ENCODE results near the gene CYP24A1.

Gene CYP24A1

GRCh38 chr20:54195483-54196472 lies 22.0 kb upstream of the CYP24A1 start:
- no peak overlapping the region for H3K27ac ChIP-seq

DNA sequence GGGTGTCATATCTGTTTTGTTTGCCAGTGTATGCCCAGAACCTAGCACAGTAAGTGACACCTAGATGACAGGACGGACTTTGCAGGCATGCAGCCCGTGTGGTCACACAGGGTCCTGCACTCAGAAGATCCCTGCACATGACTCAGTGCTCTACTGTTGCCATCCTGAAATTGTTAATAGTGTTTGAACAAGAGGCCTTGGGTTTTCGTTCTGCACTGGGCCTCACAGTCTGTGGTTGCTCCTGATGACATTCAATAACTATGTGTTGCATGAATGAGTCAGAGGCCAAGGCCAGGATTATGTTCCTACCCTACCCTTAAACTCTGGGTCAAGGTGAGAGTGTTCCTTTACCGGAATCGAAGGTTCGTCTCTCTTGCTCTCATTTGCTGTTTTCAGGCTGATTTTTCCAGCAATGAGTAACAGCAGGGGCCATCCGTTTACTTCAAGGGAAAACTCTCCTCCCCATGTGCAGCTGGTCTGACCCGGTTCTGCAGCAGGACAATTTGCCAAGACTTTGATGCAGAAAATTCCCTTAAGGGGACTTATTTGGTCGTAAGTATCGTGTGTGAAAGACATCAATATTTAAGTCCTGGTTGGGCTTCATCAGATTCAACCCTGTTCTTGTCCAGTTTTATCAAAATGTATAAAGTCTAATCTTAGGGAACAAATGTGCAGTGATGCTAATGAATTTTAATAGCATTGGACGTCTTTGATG lies 21.1 kb upstream of the CYP24A1 start:
- no peak overlapping the region for H3K27ac ChIP-seq
- TF ChIP-seq ZFX (IDR thresholded peaks at IDR 0.05; ENCODE audit: borderline replicate concordance), result no peak

More at GRCh38 chr20:54195483-54196472, 22.0 kb upstream of the CYP24A1 start:
- TF ChIP-seq ZFX (IDR thresholded peaks at IDR 0.05; ENCODE audit: borderline replicate concordance), result no peak
- TF ChIP-seq, protein P1, sequence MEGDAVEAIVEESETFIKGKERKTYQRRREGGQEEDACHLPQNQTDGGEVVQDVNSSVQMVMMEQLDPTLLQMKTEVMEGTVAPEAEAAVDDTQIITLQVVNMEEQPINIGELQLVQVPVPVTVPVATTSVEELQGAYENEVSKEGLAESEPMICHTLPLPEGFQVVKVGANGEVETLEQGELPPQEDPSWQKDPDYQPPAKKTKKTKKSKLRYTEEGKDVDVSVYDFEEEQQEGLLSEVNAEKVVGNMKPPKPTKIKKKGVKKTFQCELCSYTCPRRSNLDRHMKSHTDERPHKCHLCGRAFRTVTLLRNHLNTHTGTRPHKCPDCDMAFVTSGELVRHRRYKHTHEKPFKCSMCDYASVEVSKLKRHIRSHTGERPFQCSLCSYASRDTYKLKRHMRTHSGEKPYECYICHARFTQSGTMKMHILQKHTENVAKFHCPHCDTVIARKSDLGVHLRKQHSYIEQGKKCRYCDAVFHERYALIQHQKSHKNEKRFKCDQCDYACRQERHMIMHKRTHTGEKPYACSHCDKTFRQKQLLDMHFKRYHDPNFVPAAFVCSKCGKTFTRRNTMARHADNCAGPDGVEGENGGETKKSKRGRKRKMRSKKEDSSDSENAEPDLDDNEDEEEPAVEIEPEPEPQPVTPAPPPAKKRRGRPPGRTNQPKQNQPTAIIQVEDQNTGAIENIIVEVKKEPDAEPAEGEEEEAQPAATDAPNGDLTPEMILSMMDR (IDR thresholded peaks at IDR 0.05), result no peak

DNA sequence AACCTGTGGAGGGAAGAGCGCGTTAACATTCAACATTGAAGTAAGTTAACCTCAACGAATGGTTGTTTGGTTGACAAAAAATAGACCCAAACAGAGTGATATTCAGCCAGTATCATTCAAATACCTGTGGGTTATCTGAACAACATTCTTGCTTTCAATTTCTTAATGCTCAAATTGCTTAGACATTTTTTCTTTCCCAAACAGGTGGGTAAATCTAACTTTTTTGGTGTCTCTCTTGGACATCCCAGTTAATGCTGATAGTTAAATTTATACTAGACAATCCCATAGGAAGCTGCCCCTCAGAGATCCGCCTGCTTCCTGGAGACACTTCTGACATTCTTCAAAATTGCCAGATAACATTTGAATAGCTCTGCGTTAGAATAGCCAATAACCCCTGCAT lies 20.0 kb upstream of the CYP24A1 start:
- no peak overlapping the region for H3K27ac ChIP-seq
- no peak for TF ChIP-seq ZFX (IDR thresholded peaks at IDR 0.05; ENCODE audit: borderline replicate concordance)
- TF ChIP-seq, protein P1 (IDR thresholded peaks at IDR 0.05), result no peak

- no peak for TF ChIP-seq ZFX (IDR thresholded peaks at IDR 0.05; ENCODE audit: borderline replicate concordance)
- TF ChIP-seq, protein P1 (IDR thresholded peaks at IDR 0.05), result no peak
- H3K27ac ChIP-seq, result no peak overlapping the region
Observed at GRCh38 chr20:54190217-54190616, 16.4 kb upstream of the CYP24A1 start.

GRCh38 chr20:54189630-54190029 lies 15.8 kb upstream of the CYP24A1 start:
- no peak overlapping the region for H3K27ac ChIP-seq
- TF ChIP-seq, protein P1 (IDR thresholded peaks at IDR 0.05), result no peak
- no peak for TF ChIP-seq ZFX (IDR thresholded peaks at IDR 0.05; ENCODE audit: borderline replicate concordance)

GRCh38 chr20:54188132-54188849 lies 14.5 kb upstream of the CYP24A1 start:
- no peak for TF ChIP-seq ZFX (IDR thresholded peaks at IDR 0.05; ENCODE audit: borderline replicate concordance)
- TF ChIP-seq, protein P1 (IDR thresholded peaks at IDR 0.05), result no peak
- no peak overlapping the region for H3K27ac ChIP-seq

DNA sequence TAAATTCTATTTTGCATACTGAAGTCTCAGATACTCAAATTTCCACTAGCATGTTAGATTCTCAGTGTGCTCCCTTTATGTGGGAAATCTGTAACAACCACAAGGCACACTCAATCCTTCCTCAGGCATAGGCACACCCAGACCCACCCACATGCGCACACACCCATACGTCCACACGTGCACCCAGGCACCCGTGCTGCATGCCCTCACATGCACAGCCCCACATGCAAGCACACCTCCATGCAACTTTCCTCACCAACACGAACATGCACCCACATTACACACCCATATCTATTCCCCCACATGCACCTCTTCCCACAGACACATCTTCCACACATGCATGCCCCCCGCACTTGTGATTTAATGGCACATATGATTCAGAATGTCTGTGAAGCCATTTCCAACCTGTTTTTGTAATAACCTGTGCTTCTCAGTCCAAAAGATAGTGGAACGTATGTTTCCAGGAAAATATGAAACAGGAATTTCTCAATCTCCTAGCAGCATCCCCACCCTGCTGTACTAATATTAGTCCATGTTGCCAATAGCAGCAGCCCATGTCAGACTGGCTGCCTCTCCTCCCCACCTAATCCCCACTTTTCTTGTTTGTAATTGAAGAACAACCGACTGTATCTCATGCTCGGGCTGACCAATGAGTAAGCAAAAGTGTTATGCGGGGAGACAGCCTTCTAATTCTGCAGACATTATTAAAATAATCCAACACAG lies 11.3 kb upstream of the CYP24A1 start:
- TF ChIP-seq, protein P1 (IDR thresholded peaks at IDR 0.05), result no peak
- TF ChIP-seq ZFX (IDR thresholded peaks at IDR 0.05; ENCODE audit: borderline replicate concordance), result no peak

More for the DNA sequence above, 11.3 kb upstream of the CYP24A1 start:
- H3K27ac ChIP-seq, result no peak overlapping the region

All from 22Rv1 (cell line).